PFSK-1 (cell line): ENCODE measurements around the gene GFRAL. TPM values are rescaled to one million over a fixed set of nuclear protein-coding genes. Genes with fewer than 3 reads are reported as not detected.

Experiments
- FOXP2 ChIP-seq: optimal IDR thresholded peaks from 2 replicates; pipeline ENCODE3; 2011; ENCODE audit warnings: borderline replicate concordance, control low read depth, inconsistent platforms; ENCODE audit not compliant: insufficient read depth; ENCODE audit errors: extremely low read length, extremely low read depth
- POLR2AphosphoS5 ChIP-seq: IDR thresholded peaks from 2 replicates; pipeline ENCODE4 v1.6.1; 2012; ENCODE audit warnings: low read depth, mild to moderate bottlenecking, control low read depth, low read length, moderate library complexity
- REST ChIP-seq, 2 experiments: IDR thresholded peaks; 2 replicates each; pipeline versions ENCODE4 v1.6.1 to v1.8.0; 2011 to 2012; ENCODE audit warnings: low read depth in 2 of 2, low read length in 2 of 2, control low read depth in 1 of 2, inconsistent platforms in 1 of 2, mild to moderate bottlenecking in 1 of 2, moderate library complexity in 1 of 2; ENCODE audit not compliant: insufficient read depth in 1 of 2
- SIN3A ChIP-seq: IDR thresholded peaks from 2 replicates; pipeline ENCODE4 v1.6.1; 2012; ENCODE audit warnings: mild to moderate bottlenecking, low read length, moderate library complexity, borderline replicate concordance; ENCODE audit not compliant: insufficient read depth
- TAF1 ChIP-seq: IDR thresholded peaks from 2 replicates; pipeline ENCODE4 v1.6.1; 2012; ENCODE audit warnings: low read length, control low read depth, borderline replicate concordance; ENCODE audit not compliant: insufficient read depth
- polyA plus RNA-seq: library from polyadenylated mRNA; unstranded; fragments of >200 nt; gene quantifications from one replicate; pipeline ENCODE4 v1.2.1, GENCODE V29; 2012; ENCODE audit warnings: low read depth, missing spikeins; ENCODE audit not compliant: insufficient read length

GFRAL gene
- not detected for polyA plus RNA-seq

GRCh38 chr6:55327169-55327568 is at the start of gene GFRAL:
TSS of gene GFRAL (plus strand) at chr6:55327469. CDS start at chr6:55327555, 86 bp downstream.
- TF ChIP-seq TAF1 (no peak), REST (IDR thresholded peaks at IDR 0.05; ENCODE audit: insufficient read depth in 1 of 2, low read depth in 2 of 2, low read length in 2 of 2) (no peak)

GRCh38 chr6:55277646-55278045 is 49.6 kb upstream of the GFRAL start:
- no peak for TF ChIP-seq POLR2AphosphoS5
- TF ChIP-seq REST (IDR thresholded peaks at IDR 0.05; ENCODE audit: insufficient read depth in 1 of 2, low read depth in 2 of 2, low read length in 2 of 2) = no peak
- no peak for TF ChIP-seq SIN3A
- no peak for TF ChIP-seq FOXP2
- no peak for TF ChIP-seq TAF1

GRCh38 chr6:55281215-55281614 is 46.1 kb upstream of the GFRAL start:
- TF ChIP-seq REST (IDR thresholded peaks at IDR 0.05; ENCODE audit: insufficient read depth in 1 of 2, low read depth in 2 of 2, low read length in 2 of 2) = no peak
- TF ChIP-seq FOXP2 = no peak
- TF ChIP-seq POLR2AphosphoS5 = no peak
- no peak for TF ChIP-seq TAF1
- no peak for TF ChIP-seq SIN3A

- TF ChIP-seq REST (IDR thresholded peaks at IDR 0.05; ENCODE audit: insufficient read depth in 1 of 2, low read depth in 2 of 2, low read length in 2 of 2) (no peak), TAF1 (no peak), SIN3A (no peak), POLR2AphosphoS5 (no peak), FOXP2 (no peak)
Measured at GRCh38 chr6:55282115-55282514, 45.2 kb upstream of the GFRAL start.

- no peak for TF ChIP-seq TAF1
- TF ChIP-seq REST (IDR thresholded peaks at IDR 0.05; ENCODE audit: insufficient read depth in 1 of 2, low read depth in 2 of 2, low read length in 2 of 2) = no peak
- TF ChIP-seq SIN3A = no peak
- no peak for TF ChIP-seq FOXP2
- TF ChIP-seq POLR2AphosphoS5 = no peak
Measured at GRCh38 chr6:55286824-55287223, 40.4 kb upstream of the GFRAL start.
